ENCODE results near the gene DIDO1.

- no peak for TF ChIP-seq CTCF (IDR thresholded peaks at IDR 0.05)
- no peak for TF ChIP-seq EZH2 (IDR thresholded peaks at IDR 0.05; ENCODE audit: borderline replicate concordance, insufficient read depth, low read depth, low read length, poor library complexity, severe bottlenecking)
Measured at GRCh38 chr20:62949962-62950361, 23.7 kb upstream of the DIDO1 start.

Measured in B cell (primary cell).